Measurements from ENCODE around the gene OR6Y1.

GRCh38 chr1:158520955-158521665, 33.1 kb downstream of the OR6Y1 start:
- no peak for TF ChIP-seq CTCF (IDR thresholded peaks at IDR 0.05)
- TF ChIP-seq EZH2phosphoT487 (IDR thresholded peaks at IDR 0.05), result no peak
